Kidney epithelial cell (primary cell): ENCODE results near the gene SSX5. TPM values are rescaled to one million over a fixed set of nuclear protein-coding genes. Genes with fewer than 3 reads are reported as not detected.
"Not testable (repeated sequence)": the region's sequence is repeated elsewhere in the genome, so short reads cannot be mapped to it uniquely, and the experiment has no call there.

Experiments used
- DNase-seq: peaks from one replicate; pipeline ENCODE4 v3.0.0-alpha.2; 2010; ENCODE audit warnings: low read depth
- H3K27me3 ChIP-seq: 2 replicates; pipeline ENCODE4 v1.6.0; 2011; ENCODE audit warnings: low read length; ENCODE audit not compliant: control insufficient read depth, insufficient read depth
- H3K36me3 ChIP-seq: 2 replicates; pipeline ENCODE4 v1.5.1; 2011; ENCODE audit warnings: low read length; ENCODE audit not compliant: control insufficient read depth, insufficient read depth
- H3K4me3 ChIP-seq: 2 replicates; pipeline ENCODE4 v1.5.1; 2011; ENCODE audit warnings: low read depth, mild to moderate bottlenecking, control low read depth, low read length
- total RNA-seq: library from RNA; depleted of rRNA; stranded (reverse); fragments of >200 nt; gene quantifications from 2 replicates; pipeline ENCODE4 v1.2.3, GENCODE V29; 2015
- TF ChIP-seq, protein P1 (sequence below): IDR thresholded peaks from 2 replicates; pipeline ENCODE4 v1.5.1; 2011; ENCODE audit warnings: mild to moderate bottlenecking, moderate library complexity, low read length, control low read depth, inconsistent platforms; ENCODE audit not compliant: insufficient read depth, poor library complexity, severe bottlenecking

Gene SSX5, protein sequence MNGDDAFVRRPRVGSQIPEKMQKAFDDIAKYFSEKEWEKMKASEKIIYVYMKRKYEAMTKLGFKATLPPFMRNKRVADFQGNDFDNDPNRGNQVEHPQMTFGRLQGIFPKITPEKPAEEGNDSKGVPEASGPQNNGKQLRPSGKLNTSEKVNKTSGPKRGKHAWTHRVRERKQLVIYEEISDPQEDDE
- not detected in 2 replicates for total RNA-seq

DNA sequence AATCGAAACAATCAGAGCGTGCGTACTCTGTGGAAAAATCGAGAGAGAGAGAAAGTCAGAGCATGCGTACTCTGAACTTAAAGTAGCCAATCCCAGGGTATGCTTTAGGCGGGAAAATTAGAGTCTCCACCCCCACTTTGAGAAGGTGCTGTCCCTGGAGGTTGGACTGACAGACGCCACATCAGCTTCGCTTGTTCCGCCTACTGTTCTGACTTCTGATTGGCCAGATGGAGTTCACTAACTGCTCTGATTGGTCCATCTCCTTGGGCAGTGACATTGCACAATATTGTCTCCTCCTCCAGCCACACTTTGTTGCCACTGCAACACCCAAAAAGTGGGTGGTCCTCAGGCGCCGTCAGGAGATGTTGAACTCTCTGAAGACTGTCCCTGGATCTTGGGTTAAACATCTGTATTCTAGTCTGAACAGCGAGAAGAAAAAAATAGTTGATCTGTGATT lies at the start of gene SSX5:
Gene SSX5 (minus strand): TSS at position 51 of the 457 bp plus-strand sequence. CDS start 1,437 bp downstream, outside the sequence.
- TF ChIP-seq, protein P1, sequence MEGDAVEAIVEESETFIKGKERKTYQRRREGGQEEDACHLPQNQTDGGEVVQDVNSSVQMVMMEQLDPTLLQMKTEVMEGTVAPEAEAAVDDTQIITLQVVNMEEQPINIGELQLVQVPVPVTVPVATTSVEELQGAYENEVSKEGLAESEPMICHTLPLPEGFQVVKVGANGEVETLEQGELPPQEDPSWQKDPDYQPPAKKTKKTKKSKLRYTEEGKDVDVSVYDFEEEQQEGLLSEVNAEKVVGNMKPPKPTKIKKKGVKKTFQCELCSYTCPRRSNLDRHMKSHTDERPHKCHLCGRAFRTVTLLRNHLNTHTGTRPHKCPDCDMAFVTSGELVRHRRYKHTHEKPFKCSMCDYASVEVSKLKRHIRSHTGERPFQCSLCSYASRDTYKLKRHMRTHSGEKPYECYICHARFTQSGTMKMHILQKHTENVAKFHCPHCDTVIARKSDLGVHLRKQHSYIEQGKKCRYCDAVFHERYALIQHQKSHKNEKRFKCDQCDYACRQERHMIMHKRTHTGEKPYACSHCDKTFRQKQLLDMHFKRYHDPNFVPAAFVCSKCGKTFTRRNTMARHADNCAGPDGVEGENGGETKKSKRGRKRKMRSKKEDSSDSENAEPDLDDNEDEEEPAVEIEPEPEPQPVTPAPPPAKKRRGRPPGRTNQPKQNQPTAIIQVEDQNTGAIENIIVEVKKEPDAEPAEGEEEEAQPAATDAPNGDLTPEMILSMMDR, result no peak
- no peak for DNase-seq
- Histone ChIP-seq H3K27me3 (no peaks in the 10 kb centered on the region), H3K4me3 (no peak within 1 kb of the TSS), H3K36me3 (no peaks in the 10 kb centered on the region)

DNA sequence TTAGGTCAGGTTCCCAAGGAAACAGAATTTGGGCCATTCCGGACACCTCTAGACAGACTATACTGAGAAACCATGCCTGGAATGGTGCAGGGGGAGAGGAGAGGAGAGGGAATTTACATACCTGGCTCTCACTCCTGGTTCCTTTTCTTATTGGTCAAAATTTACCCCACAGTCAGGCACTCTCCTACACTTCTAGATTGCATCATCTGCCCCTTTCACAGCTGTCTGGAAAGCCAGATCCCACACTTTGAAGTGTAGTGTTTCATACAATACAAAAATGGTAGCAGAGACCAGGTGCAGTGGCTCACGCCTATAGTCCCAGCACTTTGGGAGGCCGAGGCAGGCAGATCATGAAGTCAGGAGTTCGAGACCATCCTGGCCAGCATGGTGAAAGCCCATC lies 27.6 kb upstream of the SSX5 start:
- DNase-seq, H3K27me3 ChIP-seq, H3K36me3 ChIP-seq, H3K4me3 ChIP-seq: not testable (repeated sequence)

DNA sequence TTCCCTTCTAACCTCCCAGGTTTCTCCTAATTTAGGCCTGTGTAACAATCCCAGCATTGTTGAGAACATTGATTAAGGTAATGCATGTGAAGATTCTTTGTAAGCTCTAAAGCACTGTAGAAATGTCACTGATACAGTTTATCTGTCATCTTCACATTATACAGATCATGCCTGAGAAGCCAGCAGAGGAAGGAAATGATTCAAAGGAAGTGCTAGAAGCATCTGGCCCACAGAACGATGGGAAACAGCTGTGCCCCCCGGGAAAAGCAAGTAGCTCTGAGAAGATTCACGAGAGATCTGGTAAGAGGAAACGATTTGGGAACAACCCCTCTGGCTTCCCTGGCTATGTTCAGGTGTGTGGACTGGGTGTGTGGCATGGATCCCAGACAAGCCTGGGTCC lies 17.7 kb upstream of the SSX5 start:
- H3K36me3 ChIP-seq, DNase-seq, H3K27me3 ChIP-seq, H3K4me3 ChIP-seq: not testable (repeated sequence)

DNA sequence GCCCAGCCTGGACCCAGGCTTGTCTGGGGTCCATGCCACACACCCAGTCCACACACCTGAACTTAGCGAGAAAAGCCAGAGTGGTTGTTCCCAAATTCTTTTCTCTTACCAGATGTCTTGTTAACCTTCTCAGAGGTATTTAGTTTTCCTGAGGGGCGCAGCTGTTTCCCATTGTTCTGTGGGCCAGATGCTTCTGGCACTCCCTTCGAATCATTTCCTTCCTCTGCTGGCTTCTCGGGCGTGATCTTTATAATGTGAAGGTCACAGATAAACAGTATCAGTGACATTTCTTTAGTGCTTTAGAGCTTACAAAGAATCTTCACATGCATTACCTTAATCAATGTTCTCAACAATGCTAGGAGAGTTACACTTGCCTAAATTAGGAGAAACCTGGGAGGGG lies 6.6 kb downstream of the SSX5 start:
- not testable (repeated sequence) for H3K27me3 ChIP-seq, H3K36me3 ChIP-seq, H3K4me3 ChIP-seq, DNase-seq

DNA sequence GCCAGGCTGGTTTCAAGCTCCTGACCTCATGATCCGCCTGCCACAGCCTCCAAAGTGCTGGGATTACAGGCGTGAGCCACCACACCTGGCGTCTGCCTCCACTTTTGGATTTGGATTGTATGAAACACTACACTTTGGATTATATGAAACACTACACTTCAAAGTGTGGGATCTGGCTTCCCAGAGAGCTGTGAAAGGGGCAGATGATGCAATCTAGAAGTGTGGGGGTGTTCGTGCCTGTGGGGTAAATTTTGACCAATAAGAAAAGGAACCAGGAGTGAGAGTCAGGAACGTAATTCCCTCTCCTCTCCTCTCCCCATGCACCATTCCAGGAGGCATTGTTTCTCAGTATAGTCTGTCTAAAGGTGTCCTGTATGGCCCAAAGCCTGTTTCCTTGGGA lies 14.7 kb downstream of the SSX5 start:
- H3K36me3 ChIP-seq, DNase-seq, H3K27me3 ChIP-seq, H3K4me3 ChIP-seq: not testable (repeated sequence)

DNA sequence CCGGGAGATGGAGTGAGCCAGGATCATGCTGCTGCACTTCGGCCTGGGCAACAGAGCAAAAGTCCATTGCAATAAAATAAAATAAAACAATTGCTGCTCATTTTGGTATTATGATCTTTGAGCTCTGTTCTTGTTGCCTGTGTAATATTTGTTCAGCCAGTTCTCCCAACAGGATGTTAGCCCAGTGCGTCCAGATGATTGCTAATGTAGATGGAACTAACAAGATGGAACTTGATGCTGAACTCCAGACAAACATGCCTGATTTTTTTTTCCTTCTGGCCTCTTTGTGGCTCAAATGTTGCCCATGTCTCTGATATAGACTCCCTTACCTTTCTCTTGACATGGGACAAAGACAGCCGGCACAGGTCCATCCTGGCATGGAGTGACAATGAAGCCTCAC lies 15.8 kb downstream of the SSX5 start:
- Histone ChIP-seq H3K27me3 (no peaks in the 10 kb centered on the region), H3K4me3 (no peak overlapping the region), H3K36me3 (no peaks in the 10 kb centered on the region)
- TF ChIP-seq, protein P1, result no peak
- DNase-seq, result no peak

DNA sequence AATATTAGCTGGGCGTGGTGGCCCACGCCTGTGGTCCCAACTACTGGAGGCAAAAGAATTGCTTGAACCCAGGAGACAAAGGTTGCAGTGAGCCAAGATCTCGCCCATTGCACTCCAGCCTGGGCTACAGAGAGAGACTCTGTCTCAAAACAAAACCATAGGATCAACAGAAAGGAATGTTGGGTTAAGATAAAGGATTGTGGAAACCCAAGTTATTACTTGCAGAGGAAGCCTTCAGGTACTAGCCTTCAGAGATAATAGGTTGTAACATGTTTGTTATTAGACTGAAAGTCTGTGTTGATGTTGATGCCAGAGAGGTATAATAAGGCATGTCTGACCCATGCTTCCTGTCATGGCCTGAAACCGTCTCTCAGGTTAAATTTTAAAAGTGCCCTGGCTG lies 16.9 kb downstream of the SSX5 start:
- no peak for DNase-seq
- TF ChIP-seq, protein P1, result no peak
- no peak overlapping the region for H3K4me3 ChIP-seq
- H3K27me3 ChIP-seq, result no peaks in the 10 kb centered on the region
- H3K36me3 ChIP-seq, result no peaks in the 10 kb centered on the region

DNA sequence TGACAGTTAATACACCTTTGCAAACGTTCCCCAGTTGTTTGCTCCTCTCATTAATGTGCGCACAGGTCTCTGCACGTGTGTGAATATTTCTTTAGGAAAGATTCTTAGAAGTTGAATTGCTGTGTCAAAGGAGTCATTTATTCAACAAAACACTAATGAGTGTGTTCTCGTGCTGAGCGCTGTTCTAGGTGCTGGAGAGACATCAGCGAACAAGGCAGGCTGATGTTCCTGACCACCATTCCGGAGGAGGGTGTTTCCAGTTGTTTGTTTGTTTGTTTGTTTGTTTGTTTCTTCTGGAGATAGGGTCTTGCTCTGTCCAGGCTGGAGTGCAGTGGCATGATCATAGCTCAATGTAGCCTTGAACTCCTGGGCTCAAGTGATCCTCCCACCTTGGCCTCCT lies 30.3 kb downstream of the SSX5 start:
- not testable (repeated sequence) for H3K36me3 ChIP-seq, H3K27me3 ChIP-seq, H3K4me3 ChIP-seq, DNase-seq
